Ovary (tissue), 9 donors: ENCODE data around the gene FNTB. TPM values are rescaled to one million over a fixed set of nuclear protein-coding genes. Genes with fewer than 3 reads are reported as not detected.

ENCODE experiments used
- DNase-seq, 5 donors: peaks; one replicate each; pipeline ENCODE4 v3.0.0-alpha.2; 2019 to 2020
- H3K27ac ChIP-seq, 2 donors: fragments of 200-600 bp; one replicate each; pipeline versions ENCODE4 v1.5.1 to v1.8.0; 2019 to 2022
- H3K27me3 ChIP-seq: fragments of 200-600 bp; one replicate; pipeline ENCODE4 v1.8.0; 2022
- H3K36me3 ChIP-seq: fragments of 200-600 bp; sonication (generic); one replicate; pipeline ENCODE4 v1.5.1; 2019
- H3K4me1 ChIP-seq: one replicate; pipeline ENCODE4 v1.8.1; 2013; ENCODE audit warnings: mild to moderate bottlenecking, moderate library complexity; ENCODE audit not compliant: insufficient read depth
- H3K4me3 ChIP-seq: fragments of 200-600 bp; sonication (generic); one replicate; pipeline ENCODE4 v1.5.1; 2017
- H3K9me3 ChIP-seq, 2 donors: fragments of 200-600 bp in 1 of 2; sonication (generic) in 1 of 2; one replicate each; pipeline versions ENCODE4 v1.5.1 to v1.8.1; 2013 to 2019; ENCODE audit warnings: mild to moderate bottlenecking in 1 of 2, moderate library complexity in 1 of 2
- CTCF ChIP-seq, 3 donors: fragments of 450-650 bp in 2 of 3; fragments of 200-600 bp in 1 of 3; IDR thresholded peaks; one replicate each; pipeline versions ENCODE4 v1.5.1 to v1.8.0; 2016 to 2022; ENCODE audit warnings: antibody characterized with exemption in 3 of 3, mild to moderate bottlenecking in 1 of 3
- EP300 ChIP-seq: sonication (generic); formaldehyde crosslinking; IDR thresholded peaks from one replicate; pipeline ENCODE4 v1.6.1; 2017; ENCODE audit warnings: antibody characterized with exemption
- POLR2A ChIP-seq: fragments of 450-650 bp; IDR thresholded peaks from one replicate; pipeline ENCODE4 v1.6.1; 2017; ENCODE audit warnings: antibody characterized with exemption, mild to moderate bottlenecking, moderate library complexity
- WGBS, 3 donors: extraction: QIAGEN DNeasy Blood & Tissue Kit in 1 of 3; methylation state at CpG; one replicate each; pipeline versions ENCODE4 v1.1.5 to v1.1.7; 2013 to 2017; 5-methylcytosine and 5-hydroxymethylcytosine counted together
- intact Hi-C, 4 donors: fragments of 100-400 bp; cut with DNase I; formaldehyde crosslinking; loops; one replicate each; pipeline versions ENCODE4 v1.11.0 to v1.15.1; 2022 to 2023
- polyA plus RNA-seq, 2 donors: library from polyadenylated mRNA; stranded (reverse); fragments of 200-250 nt in 1 of 2; fragments of 350-450 nt in 1 of 2; fragmentation: Illumina TruSeq in 1 of 2; extraction: RNeasy Lipid Tissue Mini Kit (QIAGEN cat#74804) in 1 of 2; gene quantifications; one replicate each; pipeline ENCODE4 v1.2.3, GENCODE V29; 2013 to 2014
- total RNA-seq, 7 donors: library from RNA; depleted of rRNA in 2 of 7; stranded (reverse); fragments of >200 nt in 2 of 7; fragmentation: NEBNext Ultra II Directional in 3 of 7; extraction: Animal tissue kit (Norgen Biotek cat#: 25700) in 3 of 7; gene quantifications; one replicate each; pipeline versions ENCODE4 v1.1.0 to v1.2.4, GENCODE V29; 2016 to 2023
- donor health status: DM: no; HTN: no; CAD: no; lungs with moderate emphysema.
- donor health status: DM: no; HTN: no; CAD: no.
- donor health status: Bipolar disorder and iron deficiency.
- donor health status: DM: yes; HTN: yes; CAD: no.
- donor health status: DM: no; HTN: no; CAD: no.
- donor health status: DM: yes; HTN: yes; CAD: no.

Gene FNTB
- total and polyA plus RNA-seq, 9 donors: 8.0 to 19.0 (median 14.1) TPM

GRCh38 chr14:65092349-65092748 lies 105.7 kb downstream of the FNTB start:
- peaks cover 22% of the 10 kb centered on the region for H3K4me1 ChIP-seq
- H3K4me3 ChIP-seq: no peak overlapping the region
- no peak for TF ChIP-seq POLR2A
- TF ChIP-seq CTCF (IDR thresholded peaks at IDR 0.05): no peak
- no peak for TF ChIP-seq EP300
- H3K36me3 ChIP-seq: no peaks in the 10 kb centered on the region
- no peak overlapping the region for H3K27ac ChIP-seq
- DNase-seq: no peak
- H3K9me3 ChIP-seq: peaks cover 0 to 7% of the 10 kb centered on the region in 2 donors
- 88 to 90% (median 88%) methylated on average over 2 of the region's 2 CpGs for WGBS, 3 donors
- H3K27me3 ChIP-seq: no peaks in the 10 kb centered on the region
- intact Hi-C loops: no loop called here

GRCh38 chr14:65095633-65096205 lies 109.0 kb downstream of the FNTB start:
- no peaks in the 10 kb centered on the region for H3K36me3 ChIP-seq
- no peaks in the 10 kb centered on the region for H3K27me3 ChIP-seq
- H3K9me3 ChIP-seq: no peaks in the 10 kb centered on the region
- intact Hi-C loops: no loop called here
- 7 to 15% (median 14%) methylated on average over 3 of the region's 3 CpGs for WGBS, 3 donors
- TF ChIP-seq CTCF (IDR thresholded peaks at IDR 0.05): no peak
- TF ChIP-seq POLR2A: no peak
- TF ChIP-seq EP300: no peak
- H3K27ac ChIP-seq: peak overlapping the region in 1 of 2 donors; percentile 28
- DNase-seq: peak; percentile 44 to 60 (median 53)
- H3K4me3 ChIP-seq: no peak overlapping the region
- peaks cover 24% of the 10 kb centered on the region for H3K4me1 ChIP-seq

GRCh38 chr14:65096323-65097089 lies 109.8 kb downstream of the FNTB start:
- intact Hi-C loops: no loop called here
- H3K27me3 ChIP-seq: no peaks in the 10 kb centered on the region
- H3K4me3 ChIP-seq: no peak overlapping the region
- H3K27ac ChIP-seq: peak overlapping the region in 1 of 2 donors; percentile 28
- TF ChIP-seq CTCF (IDR thresholded peaks at IDR 0.05): no peak
- no peak for TF ChIP-seq EP300
- TF ChIP-seq POLR2A: no peak
- no peaks in the 10 kb centered on the region for H3K36me3 ChIP-seq
- DNase-seq: peak in 3 of 5 donors; percentile 27 to 52 (median 32)
- no peaks in the 10 kb centered on the region for H3K9me3 ChIP-seq
- H3K4me1 ChIP-seq: peaks cover 26% of the 10 kb centered on the region
- 10 to 21% (median 16%) methylated on average over 6 of the region's 6 CpGs for WGBS, 3 donors

GRCh38 chr14:65098586-65098985 lies 111.9 kb downstream of the FNTB start:
- no peaks in the 10 kb centered on the region for H3K27me3 ChIP-seq
- no peak for TF ChIP-seq EP300
- no peaks in the 10 kb centered on the region for H3K9me3 ChIP-seq
- 6 to 10% (median 8%) methylated on average over 2 of the region's 2 CpGs for WGBS, 3 donors
- intact Hi-C loops: no loop called here
- H3K4me1 ChIP-seq: peaks cover 29% of the 10 kb centered on the region
- H3K27ac ChIP-seq: no peak overlapping the region
- DNase-seq: no peak
- no peaks in the 10 kb centered on the region for H3K36me3 ChIP-seq
- H3K4me3 ChIP-seq: no peak overlapping the region
